HUES48 (cell line): ENCODE results near the gene C9orf50.

Source experiments
- H3K27ac ChIP-seq: one replicate; pipeline ENCODE4 v1.7.0; 2013; ENCODE audit warnings: low read depth, low read length, inconsistent platforms
- H3K27me3 ChIP-seq: 2 replicates; pipeline ENCODE4 v1.6.1; 2013; ENCODE audit warnings: mild to moderate bottlenecking, low read length; ENCODE audit not compliant: control insufficient read depth, insufficient read depth
- H3K36me3 ChIP-seq: 2 replicates; pipeline ENCODE4 v1.6.1; 2013; ENCODE audit warnings: low read length; ENCODE audit not compliant: control insufficient read depth, insufficient read depth
- H3K4me1 ChIP-seq: 2 replicates; pipeline ENCODE4 v1.6.1; 2013; ENCODE audit warnings: mild to moderate bottlenecking, low read length; ENCODE audit not compliant: control insufficient read depth, insufficient read depth
- H3K4me3 ChIP-seq: 2 replicates; pipeline ENCODE4 v1.5.1; 2013; ENCODE audit warnings: mild to moderate bottlenecking, low read depth, low read length
- H3K9ac ChIP-seq: 2 replicates; pipeline ENCODE4 v1.6.1; 2013; ENCODE audit warnings: mild to moderate bottlenecking, low read depth, low read length, moderate library complexity
- H3K9me3 ChIP-seq: 2 replicates; pipeline ENCODE4 v1.6.1; 2013; ENCODE audit warnings: low read length; ENCODE audit not compliant: control insufficient read depth, insufficient read depth

C9orf50 gene

DNA sequence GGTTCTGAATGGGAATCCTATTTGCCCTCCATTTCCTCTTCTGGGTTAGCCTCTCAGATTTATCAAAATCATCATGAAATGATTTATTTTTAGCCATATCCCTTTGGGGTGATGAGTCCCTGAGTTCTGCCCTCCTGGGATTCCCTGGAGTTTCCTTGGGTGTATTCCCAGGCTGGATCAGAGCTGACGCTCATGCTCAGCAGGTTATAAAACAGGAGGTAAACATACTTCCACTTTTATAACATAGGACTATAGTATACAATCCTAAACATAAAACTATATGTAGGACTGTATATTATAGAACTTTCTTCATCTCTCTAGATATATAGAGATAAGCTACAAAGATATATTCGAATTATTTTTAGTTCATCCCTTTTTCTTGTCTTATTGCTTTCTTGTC, 40.1 kb upstream of the C9orf50 start:
- Histone ChIP-seq H3K36me3 (no peaks in the 10 kb centered on the region), H3K4me1 (peaks cover 3% of the 10 kb centered on the region; the same call in 1 of the 2 replicates), H3K27ac (no peak overlapping the region), H3K4me3 (no peak overlapping the region), H3K9me3 (no peaks in the 10 kb centered on the region), H3K27me3 (peaks cover 16% of the 10 kb centered on the region), H3K9ac (no peak overlapping the region)

DNA sequence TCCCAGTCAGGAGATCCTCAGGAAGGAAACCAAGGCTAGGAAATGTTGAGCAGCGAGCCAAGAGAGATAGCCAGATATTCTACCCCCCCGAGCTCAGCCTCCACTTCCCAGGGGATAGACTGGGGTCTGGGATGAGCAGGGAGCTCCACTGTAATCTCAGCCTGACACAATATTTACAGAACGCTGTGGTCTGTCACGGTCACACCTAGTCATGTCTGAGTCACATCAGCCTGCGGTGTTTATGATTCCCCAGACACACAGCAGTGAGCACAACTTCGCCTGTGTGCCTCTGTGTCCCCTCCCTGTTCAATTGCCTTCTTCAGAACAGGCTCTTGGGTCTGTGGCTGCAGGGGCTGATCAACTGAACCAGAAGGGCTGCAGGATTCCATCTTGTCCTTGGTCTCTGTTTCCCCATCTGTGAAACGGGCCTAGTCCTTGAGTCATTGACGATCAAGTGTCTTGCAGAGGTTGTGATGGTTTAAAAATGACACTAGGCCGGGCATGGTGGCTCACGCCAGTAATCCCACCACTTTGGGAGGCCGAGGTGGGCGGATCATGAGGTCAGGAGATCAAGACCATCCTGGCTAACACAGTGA, 36.0 kb upstream of the C9orf50 start:
- H3K27ac ChIP-seq: no peak overlapping the region

DNA sequence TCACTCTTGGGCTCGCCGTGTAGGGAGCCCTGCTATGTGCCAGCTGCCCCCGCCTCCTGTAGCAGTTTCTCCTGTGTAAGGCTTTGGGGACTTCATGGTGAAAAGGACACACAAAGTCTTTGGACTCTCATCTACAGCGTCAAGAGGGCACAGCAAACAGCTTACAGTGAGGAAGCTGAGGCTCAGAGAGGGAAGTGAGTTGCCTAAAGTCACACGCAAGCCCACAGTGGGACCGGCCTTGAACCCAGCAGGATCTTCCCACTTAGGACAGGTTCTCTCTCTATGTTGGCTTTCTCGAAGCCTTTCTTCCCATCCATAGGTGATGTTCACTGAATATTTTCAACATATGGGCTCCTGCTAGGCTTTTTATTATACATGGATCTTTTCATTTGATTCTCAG, 34.8 kb upstream of the C9orf50 start:
- H3K27me3 ChIP-seq: no peaks in the 10 kb centered on the region
- no peaks in the 10 kb centered on the region for H3K4me1 ChIP-seq
- no peak overlapping the region for H3K4me3 ChIP-seq
- H3K27ac ChIP-seq: no peak overlapping the region
- no peaks in the 10 kb centered on the region for H3K9me3 ChIP-seq
- no peak overlapping the region for H3K9ac ChIP-seq
- no peaks in the 10 kb centered on the region for H3K36me3 ChIP-seq

More for the DNA sequence above, 36.0 kb upstream of the C9orf50 start:
- H3K4me3 ChIP-seq: no peak overlapping the region
- no peak overlapping the region for H3K9ac ChIP-seq
- H3K4me1 ChIP-seq: no peaks in the 10 kb centered on the region
- no peaks in the 10 kb centered on the region for H3K27me3 ChIP-seq
- H3K36me3 ChIP-seq: no peaks in the 10 kb centered on the region
- no peaks in the 10 kb centered on the region for H3K9me3 ChIP-seq

DNA sequence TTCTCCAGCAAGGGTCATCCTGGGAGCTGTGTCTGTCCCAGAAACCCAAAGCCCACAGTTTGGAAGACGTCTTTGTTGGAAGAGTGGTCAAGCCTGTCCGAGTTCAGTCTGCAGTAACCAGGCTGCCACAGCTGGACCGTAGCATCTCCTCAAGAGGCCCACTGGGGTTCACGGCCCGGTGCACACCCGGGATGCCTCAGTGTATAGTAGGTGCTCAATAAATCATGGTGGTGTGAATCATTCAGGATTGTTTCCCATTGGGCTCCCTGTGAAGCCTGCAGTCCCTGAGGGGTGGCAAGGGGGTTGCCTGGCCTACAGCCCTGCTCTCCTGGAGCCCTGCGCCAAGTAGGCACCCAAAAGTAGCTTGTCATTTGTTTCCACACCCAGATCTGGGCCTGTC, 34.3 kb upstream of the C9orf50 start:
- Histone ChIP-seq H3K27me3 (no peaks in the 10 kb centered on the region), H3K27ac (no peak overlapping the region), H3K9me3 (no peaks in the 10 kb centered on the region), H3K9ac (no peak overlapping the region), H3K36me3 (no peaks in the 10 kb centered on the region), H3K4me3 (no peak overlapping the region), H3K4me1 (no peaks in the 10 kb centered on the region)

DNA sequence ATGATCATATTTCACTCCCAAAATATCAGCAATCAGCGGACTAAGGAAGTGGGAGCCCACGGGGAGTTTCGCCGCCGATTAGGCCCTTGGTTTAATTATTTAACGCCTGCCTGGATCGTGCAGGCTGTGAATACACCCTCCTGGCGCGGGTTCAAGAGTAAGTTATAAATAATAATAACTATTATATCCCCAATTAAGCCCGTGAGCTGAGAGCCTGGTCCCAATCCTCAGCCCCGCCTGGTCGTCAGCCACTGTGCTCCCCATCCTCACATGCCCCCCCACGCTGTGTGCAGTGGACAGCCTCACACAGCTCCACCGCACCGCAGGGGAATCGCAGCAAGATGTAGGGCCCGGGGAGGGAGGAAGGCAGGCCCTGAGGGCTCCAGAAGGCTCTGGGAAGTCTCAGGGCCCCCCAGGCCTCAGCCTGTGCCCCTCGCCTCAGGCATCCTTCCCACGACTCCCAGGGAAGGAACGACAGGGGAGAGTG, 33.7 kb upstream of the C9orf50 start:
- H3K4me1 ChIP-seq: no peaks in the 10 kb centered on the region

DNA sequence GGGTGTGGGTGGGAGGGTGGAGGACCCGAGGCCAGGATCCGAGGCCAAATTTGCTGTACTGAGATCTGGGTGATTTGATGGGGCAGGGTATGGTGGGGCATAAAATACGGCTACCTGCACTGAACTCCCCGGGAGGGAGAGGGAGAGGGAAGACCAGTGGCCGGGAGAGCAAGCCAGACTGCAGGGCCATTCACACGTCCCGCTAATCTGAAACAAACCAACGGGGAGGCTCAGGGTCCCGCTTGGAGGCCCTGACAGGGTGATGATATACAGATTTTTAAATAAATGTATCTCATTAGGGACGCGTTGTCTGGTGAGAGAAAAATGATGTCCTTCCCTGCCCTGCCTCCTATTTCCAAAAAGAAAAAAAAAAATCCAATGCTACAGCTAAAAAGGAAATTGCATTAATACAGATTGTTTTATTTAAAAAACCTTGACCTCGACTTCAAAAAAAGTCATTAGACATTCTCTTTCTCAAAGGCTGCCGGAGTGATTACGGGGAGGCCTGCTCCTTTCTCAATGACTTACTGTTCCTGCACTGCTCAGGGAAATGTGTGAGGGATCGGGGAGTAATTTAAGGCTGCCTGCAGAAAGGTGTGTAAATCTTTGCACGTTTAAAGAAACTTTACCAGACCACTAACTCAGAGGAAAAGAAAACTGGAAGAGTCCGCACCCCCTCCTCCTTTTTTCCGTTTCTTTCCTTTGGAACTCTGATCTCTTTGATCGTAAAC, 33.1 kb upstream of the C9orf50 start:
- H3K4me3 ChIP-seq: no peak overlapping the region
- H3K4me1 ChIP-seq: no peaks in the 10 kb centered on the region
- no peaks in the 10 kb centered on the region for H3K27me3 ChIP-seq
- H3K9me3 ChIP-seq: no peaks in the 10 kb centered on the region
- no peak overlapping the region for H3K27ac ChIP-seq
- H3K9ac ChIP-seq: no peak overlapping the region
- no peaks in the 10 kb centered on the region for H3K36me3 ChIP-seq

More for the DNA sequence above, 33.7 kb upstream of the C9orf50 start:
- Histone ChIP-seq H3K4me3 (no peak overlapping the region), H3K27me3 (no peaks in the 10 kb centered on the region), H3K36me3 (no peaks in the 10 kb centered on the region), H3K9me3 (no peaks in the 10 kb centered on the region), H3K27ac (no peak overlapping the region), H3K9ac (no peak overlapping the region)

DNA sequence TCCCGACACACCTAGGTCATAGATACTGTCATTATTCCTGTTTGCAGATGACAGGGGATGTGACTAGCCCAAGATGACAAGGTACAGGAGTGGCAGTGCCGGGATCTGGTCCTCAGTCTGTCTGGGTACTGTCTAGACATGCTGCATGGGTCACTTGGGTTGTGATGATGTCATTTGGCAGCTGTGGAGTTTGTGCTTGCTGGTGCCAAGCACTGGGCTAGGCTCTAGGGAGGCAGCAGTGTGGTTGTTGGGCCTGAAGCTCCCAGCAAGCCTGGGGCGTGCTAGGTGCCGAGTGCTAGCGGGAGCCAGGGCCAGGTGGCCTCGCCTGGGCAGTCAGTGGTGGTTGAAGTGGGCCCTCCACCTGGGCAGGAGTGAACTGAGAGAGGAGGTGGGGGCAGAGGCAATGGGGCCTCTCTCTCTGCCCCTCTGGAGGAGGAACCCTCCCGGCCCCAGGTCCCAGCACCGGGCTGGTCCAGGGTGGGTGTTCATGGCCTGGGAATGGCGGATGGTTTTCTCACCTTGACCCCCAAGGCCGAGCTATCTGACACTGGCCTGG, 29.9 kb upstream of the C9orf50 start:
- Histone ChIP-seq H3K4me1 (no peaks in the 10 kb centered on the region), H3K4me3 (no peak overlapping the region), H3K27me3 (no peaks in the 10 kb centered on the region), H3K27ac (no peak overlapping the region), H3K9me3 (no peaks in the 10 kb centered on the region), H3K9ac (no peak overlapping the region), H3K36me3 (no peaks in the 10 kb centered on the region)

DNA sequence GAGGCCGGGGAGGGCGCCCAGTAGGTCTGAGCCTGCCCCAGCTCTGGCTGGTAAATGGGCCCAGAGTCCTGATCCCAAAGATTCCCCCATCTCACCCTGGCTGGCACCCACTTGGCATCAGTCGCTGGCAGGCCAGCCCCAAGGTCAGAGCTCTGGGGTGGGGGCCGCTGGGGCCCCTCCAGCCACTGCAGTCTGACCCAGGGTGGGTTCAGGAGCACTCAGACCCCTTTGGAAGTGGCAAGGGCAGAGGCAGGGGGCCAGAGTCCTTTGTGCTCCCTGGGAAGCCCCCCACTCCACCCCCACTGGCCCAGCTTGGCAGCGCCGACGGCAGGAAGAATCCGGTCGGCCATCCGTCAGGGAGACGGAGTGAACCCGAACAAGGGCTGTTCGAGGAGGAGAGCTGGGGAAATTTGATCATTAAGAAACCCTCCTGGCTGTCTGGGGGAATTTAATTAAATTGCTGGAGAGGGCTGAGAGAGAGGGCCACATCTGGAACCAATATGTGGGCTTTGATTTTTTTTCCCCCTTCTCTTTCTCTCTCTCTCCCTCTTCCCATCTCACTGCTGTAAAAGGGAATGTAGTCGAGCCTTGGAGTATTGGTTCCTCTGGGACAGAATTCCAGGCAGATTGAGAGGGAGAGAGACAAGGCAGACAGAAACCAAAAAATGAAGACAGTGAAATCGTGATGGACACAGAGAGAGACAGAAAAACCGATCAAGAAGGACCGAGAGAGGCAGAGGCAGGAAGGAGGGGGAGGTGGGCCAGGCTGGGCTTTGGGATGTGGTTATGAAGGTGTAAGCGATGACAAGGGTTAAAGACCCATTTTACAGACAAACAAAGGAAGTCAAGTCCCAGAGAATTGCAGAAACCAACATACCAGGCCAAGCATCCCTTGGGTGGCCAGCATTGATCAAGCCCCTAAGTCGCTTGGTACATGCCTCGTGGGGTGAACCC, 29.1 kb upstream of the C9orf50 start:
- Histone ChIP-seq H3K4me1 (no peaks in the 10 kb centered on the region), H3K27me3 (no peaks in the 10 kb centered on the region), H3K4me3 (no peak overlapping the region), H3K9me3 (no peaks in the 10 kb centered on the region), H3K27ac (no peak overlapping the region), H3K36me3 (no peaks in the 10 kb centered on the region), H3K9ac (no peak overlapping the region)

DNA sequence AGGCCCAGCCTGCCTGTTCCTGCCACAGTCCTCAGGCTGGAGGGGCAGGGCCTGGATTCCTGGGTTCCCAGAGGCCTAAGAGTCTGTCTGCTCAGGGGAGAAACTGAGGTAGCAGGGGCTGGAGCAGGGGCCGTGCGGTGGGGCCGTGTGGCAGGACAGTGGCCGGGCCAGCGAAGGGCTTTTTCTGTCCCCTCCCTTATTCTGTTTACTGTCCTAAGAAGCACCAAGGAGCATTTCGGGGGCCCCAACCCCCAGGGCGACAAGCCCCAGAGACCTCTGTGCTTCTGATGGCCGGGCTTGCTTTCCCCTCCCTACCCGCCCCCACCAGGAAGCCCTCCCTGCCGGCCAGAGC, 27.8 kb upstream of the C9orf50 start:
- no peaks in the 10 kb centered on the region for H3K36me3 ChIP-seq
- H3K9me3 ChIP-seq: no peaks in the 10 kb centered on the region
- H3K27ac ChIP-seq: no peak overlapping the region
- no peak overlapping the region for H3K4me3 ChIP-seq
- H3K27me3 ChIP-seq: no peaks in the 10 kb centered on the region
- H3K4me1 ChIP-seq: no peaks in the 10 kb centered on the region
- no peak overlapping the region for H3K9ac ChIP-seq

DNA sequence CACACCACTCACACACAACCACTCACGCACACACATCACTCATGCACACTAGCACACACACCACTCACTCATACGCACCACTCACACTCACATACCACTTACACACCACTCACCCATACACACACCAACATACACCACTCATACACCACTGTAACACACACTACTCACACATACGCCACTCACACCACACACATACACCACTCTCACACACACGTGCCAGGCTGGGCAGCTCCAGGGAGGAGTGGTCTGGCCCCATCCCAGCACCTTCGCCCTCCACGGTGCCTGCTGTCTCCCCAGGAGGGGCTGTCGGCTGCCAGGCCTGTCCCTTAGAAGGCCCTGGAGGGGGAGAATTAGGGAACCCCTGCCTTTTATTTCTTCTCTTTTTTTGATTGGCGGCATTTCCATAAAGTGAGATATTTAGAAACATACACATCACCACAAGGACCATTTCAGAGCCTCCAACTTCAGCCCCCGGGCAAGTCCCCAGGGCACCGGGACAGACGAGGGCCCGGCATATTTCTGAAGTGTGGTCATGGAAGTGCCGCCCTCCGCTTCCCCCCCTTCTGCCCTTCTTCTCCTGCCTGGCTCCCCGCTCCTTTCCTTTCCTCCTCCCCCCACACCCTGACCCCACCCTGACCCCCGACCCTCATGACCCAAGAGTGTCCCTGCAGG, 27.3 kb upstream of the C9orf50 start:
- no peaks in the 10 kb centered on the region for H3K9me3 ChIP-seq
- H3K36me3 ChIP-seq: no peaks in the 10 kb centered on the region
- no peaks in the 10 kb centered on the region for H3K27me3 ChIP-seq
- H3K27ac ChIP-seq: no peak overlapping the region
- no peak overlapping the region for H3K4me3 ChIP-seq
- no peak overlapping the region for H3K9ac ChIP-seq
- H3K4me1 ChIP-seq: no peaks in the 10 kb centered on the region
